Neutrophil (primary cell): ENCODE data around the gene CHST9.

Experiments
- H3K27ac ChIP-seq: fragments of 200-600 bp; sonication (generic); 2 replicates; pipeline ENCODE4 v1.5.1; 2016; ENCODE audit warnings: mild to moderate bottlenecking, moderate library complexity
- H3K27me3 ChIP-seq: fragments of 200-600 bp; sonication (generic); 2 replicates; pipeline ENCODE4 v1.6.0; 2016; ENCODE audit warnings: mild to moderate bottlenecking
- H3K36me3 ChIP-seq: fragments of 200-600 bp; sonication (generic); 2 replicates; pipeline ENCODE4 v1.5.1; 2017
- H3K4me1 ChIP-seq, 2 experiments: fragments of 200-600 bp in 1 of 2; sonication (generic) in 1 of 2; 1 replicate in 1 of 2; 2 replicates in 1 of 2; pipeline versions ENCODE4 v1.5.1 to v1.6.1; 2013 to 2016; ENCODE audit warnings: low read depth in 1 of 2, low read length in 1 of 2, mild to moderate bottlenecking in 1 of 2, moderate library complexity in 1 of 2; ENCODE audit not compliant: control insufficient read depth in 1 of 2, insufficient read depth in 1 of 2
- H3K4me3 ChIP-seq, 2 experiments: fragments of 200-600 bp in 1 of 2; sonication (generic) in 1 of 2; 1 replicate in 1 of 2; 2 replicates in 1 of 2; pipeline ENCODE4 v1.5.1; 2013 to 2016; ENCODE audit warnings: low read depth in 1 of 2, low read length in 1 of 2, mild to moderate bottlenecking in 1 of 2, moderate library complexity in 1 of 2
- H3K9me3 ChIP-seq: fragments of 200-600 bp; sonication (generic); 2 replicates; pipeline ENCODE4 v1.5.1; 2016
- TF ChIP-seq, protein P1 (sequence below): fragments of 200-600 bp; sonication (generic); IDR thresholded peaks from 2 replicates; pipeline ENCODE4 v1.5.1; 2016; ENCODE audit warnings: antibody characterized with exemption

The CHST9 gene

DNA sequence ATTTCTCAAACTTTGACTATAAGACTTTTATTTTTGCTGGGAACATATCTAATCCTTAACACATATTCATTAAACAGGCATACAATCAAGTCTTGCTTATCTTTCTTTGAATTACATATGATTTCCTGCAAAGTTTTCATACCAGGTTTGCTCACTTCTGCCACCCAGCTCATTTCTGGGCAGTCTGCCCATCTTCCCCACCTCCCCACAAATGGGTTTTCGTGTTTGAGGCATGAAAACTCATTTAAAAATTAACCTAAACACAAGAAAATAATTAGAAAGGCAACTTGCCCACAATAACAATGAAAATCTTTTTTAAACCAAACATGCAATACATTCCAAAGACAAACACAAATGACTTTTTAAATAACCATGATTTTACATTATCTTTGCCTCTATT lies 3.4 kb downstream of the CHST9 start:
- peaks cover 57% of the 10 kb centered on the region for H3K27me3 ChIP-seq
- H3K36me3 ChIP-seq = no peaks in the 10 kb centered on the region
- no peaks in the 10 kb centered on the region for H3K4me1 ChIP-seq
- no peaks in the 10 kb centered on the region for H3K9me3 ChIP-seq
- H3K4me3 ChIP-seq = no peak overlapping the region
- TF ChIP-seq, protein P1, sequence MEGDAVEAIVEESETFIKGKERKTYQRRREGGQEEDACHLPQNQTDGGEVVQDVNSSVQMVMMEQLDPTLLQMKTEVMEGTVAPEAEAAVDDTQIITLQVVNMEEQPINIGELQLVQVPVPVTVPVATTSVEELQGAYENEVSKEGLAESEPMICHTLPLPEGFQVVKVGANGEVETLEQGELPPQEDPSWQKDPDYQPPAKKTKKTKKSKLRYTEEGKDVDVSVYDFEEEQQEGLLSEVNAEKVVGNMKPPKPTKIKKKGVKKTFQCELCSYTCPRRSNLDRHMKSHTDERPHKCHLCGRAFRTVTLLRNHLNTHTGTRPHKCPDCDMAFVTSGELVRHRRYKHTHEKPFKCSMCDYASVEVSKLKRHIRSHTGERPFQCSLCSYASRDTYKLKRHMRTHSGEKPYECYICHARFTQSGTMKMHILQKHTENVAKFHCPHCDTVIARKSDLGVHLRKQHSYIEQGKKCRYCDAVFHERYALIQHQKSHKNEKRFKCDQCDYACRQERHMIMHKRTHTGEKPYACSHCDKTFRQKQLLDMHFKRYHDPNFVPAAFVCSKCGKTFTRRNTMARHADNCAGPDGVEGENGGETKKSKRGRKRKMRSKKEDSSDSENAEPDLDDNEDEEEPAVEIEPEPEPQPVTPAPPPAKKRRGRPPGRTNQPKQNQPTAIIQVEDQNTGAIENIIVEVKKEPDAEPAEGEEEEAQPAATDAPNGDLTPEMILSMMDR = no peak
- H3K27ac ChIP-seq = no peak overlapping the region

DNA sequence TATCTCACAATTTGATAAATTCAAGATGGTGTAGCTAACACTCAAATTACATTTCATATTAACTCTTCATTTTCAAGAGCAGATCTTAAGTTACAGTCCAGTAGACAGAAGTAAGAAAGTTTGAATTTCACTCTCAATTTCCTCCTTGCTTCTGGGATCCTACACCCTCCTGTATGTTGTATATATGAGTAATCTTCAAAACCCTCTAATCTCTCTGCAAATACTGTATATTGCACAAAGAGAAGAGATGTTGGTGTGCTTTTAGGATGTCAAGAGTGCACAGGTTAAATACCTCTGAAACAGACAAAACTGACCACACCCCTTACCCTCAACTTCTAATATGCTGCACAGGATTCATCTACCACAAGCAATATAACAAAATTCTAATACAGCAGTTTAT lies 6.7 kb downstream of the CHST9 start:
- no peak overlapping the region for H3K27ac ChIP-seq
- no peaks in the 10 kb centered on the region for H3K36me3 ChIP-seq
- H3K27me3 ChIP-seq = peaks cover 24% of the 10 kb centered on the region
- H3K4me1 ChIP-seq = no peaks in the 10 kb centered on the region
- H3K9me3 ChIP-seq = no peaks in the 10 kb centered on the region
- TF ChIP-seq, protein P1 = no peak
- no peak overlapping the region for H3K4me3 ChIP-seq

DNA sequence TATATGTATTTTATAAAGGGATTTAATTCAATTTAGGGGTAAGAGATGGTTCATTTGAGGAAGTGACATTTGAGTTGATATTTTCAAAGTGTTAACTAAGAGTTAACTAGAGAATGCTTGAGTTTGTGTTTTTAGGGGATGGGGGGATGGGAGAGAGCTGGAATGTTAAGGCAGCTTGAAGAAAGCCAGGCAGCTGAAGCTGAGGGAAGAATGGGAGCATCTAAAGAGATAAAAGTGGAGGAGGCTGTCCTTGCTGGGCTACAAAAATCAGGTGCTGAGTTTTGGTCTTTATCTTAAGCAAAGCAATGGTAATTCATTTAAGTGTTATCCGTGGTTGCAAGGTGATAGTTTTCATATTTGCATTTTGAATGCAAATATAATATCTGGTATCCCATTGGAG lies 9.2 kb downstream of the CHST9 start:
- H3K36me3 ChIP-seq = no peaks in the 10 kb centered on the region
- H3K4me1 ChIP-seq = no peaks in the 10 kb centered on the region
- H3K9me3 ChIP-seq = no peaks in the 10 kb centered on the region
- no peak overlapping the region for H3K4me3 ChIP-seq
- H3K27me3 ChIP-seq = no peaks in the 10 kb centered on the region
- TF ChIP-seq, protein P1 = no peak
- H3K27ac ChIP-seq = no peak overlapping the region

DNA sequence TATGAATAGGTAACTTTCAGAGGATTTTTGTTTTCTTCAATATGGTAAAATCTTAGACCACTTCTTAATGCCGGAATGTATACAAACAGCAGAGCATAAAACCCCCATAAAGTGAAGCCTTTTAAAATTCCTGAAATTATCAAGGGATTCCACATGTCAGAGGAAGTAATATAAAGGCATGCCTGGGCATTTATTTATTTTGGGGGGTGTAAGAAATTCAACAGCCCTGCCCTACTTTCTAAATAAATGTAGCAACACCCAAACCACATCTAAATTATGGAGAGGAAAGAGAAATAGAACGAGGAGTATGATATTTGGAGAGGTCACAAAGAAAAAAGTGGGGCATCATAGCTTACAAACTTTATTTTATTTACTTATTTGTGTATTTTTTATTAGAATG lies 9.9 kb downstream of the CHST9 start:
- Histone ChIP-seq H3K4me1 (no peaks in the 10 kb centered on the region), H3K9me3 (no peaks in the 10 kb centered on the region), H3K27ac (no peak overlapping the region), H3K27me3 (no peaks in the 10 kb centered on the region), H3K36me3 (no peaks in the 10 kb centered on the region), H3K4me3 (no peak overlapping the region)
- TF ChIP-seq, protein P1 = no peak

DNA sequence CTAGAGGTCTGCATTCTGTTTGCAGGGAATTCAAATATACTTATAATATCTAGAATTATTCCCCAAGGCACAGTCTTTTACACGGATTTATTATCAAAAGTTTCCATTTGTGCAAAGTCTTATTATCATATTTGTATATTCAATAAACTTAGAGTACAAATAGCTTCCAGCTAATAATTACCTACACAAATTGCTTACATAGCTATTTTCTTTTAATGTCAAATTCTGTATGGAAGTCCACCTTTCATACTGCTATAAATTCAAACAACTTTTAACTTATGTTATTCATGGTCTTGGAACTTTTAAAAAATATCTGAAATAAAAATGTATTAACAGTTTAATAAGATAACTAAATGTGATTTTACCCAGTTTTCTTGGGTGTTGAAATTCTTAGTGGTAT lies 13.1 kb downstream of the CHST9 start:
- Histone ChIP-seq H3K27ac (no peak overlapping the region), H3K27me3 (no peaks in the 10 kb centered on the region), H3K4me3 (no peak overlapping the region), H3K36me3 (no peaks in the 10 kb centered on the region), H3K9me3 (no peaks in the 10 kb centered on the region), H3K4me1 (no peaks in the 10 kb centered on the region)
- TF ChIP-seq, protein P1 = no peak

DNA sequence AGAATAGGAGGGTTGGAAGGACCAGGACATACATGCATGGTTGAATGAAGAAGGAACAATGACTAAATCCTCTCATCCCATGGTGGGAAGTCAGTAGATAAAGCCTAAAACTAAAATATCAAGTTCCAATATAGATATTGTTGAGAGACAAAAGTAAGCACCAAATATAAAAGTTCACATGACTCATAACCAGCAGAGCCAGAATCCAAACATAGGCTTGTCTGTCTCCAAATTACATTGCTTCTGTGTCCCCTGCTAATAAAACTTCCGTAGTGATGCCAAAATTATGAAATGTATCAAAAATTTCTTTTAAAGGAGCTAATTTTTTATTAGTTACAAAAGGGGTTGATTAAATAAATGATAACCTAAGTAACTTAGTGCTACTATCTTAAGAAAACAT lies 19.7 kb downstream of the CHST9 start:
- TF ChIP-seq, protein P1 = no peak
- Histone ChIP-seq H3K36me3 (no peaks in the 10 kb centered on the region), H3K27ac (no peak overlapping the region), H3K4me1 (no peaks in the 10 kb centered on the region), H3K27me3 (no peaks in the 10 kb centered on the region), H3K9me3 (no peaks in the 10 kb centered on the region), H3K4me3 (no peak overlapping the region)
